ENCODE measurements around the gene ASTN2.

Gene ASTN2

DNA sequence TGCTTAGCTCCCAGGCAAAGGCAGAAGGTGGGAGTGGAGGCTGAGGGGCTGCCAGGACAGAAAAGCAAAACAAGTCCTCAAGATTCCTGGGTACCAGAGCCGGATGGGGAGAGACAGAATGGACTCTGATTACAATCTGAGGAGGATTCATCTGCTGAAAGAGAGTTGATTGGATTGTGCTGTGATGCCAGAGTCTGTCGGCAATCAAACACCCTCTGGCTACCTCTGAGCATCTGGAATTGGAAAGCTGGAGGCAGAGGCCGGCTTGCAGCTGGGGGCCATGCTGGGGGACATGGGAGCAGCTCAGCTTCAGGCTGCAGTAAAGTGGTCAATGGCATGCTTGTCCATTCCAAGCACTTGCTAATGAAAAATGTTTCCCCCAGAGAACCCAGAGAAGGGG lies 59.3 kb downstream of the ASTN2 start:
- DNase-seq: no peak

DNA sequence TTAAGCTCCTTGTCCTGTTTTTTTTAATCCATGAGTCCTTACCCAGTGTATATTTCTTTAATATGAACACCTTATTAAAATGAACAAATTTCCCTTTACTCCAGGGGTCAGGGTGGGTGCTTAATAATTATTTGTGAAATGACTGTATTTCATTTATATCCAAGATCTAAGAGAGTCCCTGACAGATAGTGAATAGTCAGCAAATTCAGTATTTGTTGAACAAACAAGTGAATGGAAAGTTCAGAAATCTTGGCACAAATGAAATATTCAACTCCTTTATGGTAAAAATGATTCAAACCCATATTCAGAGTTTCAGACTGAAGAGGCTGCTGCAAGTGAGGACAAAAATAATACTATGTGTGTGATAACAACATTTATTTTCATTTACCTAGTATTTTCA lies 59.9 kb downstream of the ASTN2 start:
- no peak for DNase-seq

- no peak for DNase-seq
These were observed 60.5 kb downstream of the ASTN2 start for GRCh38 chr9:117354244-117354847.

GRCh38 chr9:117344892-117345660 lies 69.8 kb downstream of the ASTN2 start:
- no peak for DNase-seq

- DNase-seq: no peak
These were observed 71.4 kb downstream of the ASTN2 start for GRCh38 chr9:117343427-117343826.

GRCh38 chr9:117341151-117341550 lies 73.7 kb downstream of the ASTN2 start:
- no peak for DNase-seq

GRCh38 chr9:117340422-117340821 lies 74.4 kb downstream of the ASTN2 start:
- no peak for DNase-seq

DNA sequence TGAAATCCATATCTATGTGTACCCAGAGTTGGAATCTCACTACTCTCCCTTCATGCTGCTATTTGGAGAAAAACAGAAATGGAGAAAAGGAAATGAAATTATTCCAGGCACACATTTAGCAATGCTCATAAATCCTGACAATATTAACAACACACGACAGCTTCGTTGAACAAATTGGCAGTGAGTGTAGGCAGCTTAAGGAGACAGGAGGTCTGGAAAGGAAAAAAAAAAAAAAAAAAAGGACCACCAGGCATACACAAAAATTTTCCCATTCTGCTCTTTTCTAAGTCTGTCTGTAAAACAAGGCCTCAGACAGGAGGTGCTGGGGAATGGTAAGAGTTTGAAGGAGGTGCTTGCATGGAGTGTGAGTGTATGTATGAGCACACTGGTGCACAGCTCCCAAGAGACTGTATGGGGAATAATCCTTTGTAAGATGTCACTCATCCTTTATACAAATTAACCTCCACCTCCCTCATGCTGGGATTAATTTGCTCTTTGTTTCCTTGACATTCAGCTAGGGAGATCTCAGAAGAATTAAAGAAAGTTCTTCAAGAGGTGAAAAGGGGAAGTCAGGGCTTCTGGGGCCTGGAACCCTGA lies 78.9 kb downstream of the ASTN2 start:
- DNase-seq: no peak

DNA sequence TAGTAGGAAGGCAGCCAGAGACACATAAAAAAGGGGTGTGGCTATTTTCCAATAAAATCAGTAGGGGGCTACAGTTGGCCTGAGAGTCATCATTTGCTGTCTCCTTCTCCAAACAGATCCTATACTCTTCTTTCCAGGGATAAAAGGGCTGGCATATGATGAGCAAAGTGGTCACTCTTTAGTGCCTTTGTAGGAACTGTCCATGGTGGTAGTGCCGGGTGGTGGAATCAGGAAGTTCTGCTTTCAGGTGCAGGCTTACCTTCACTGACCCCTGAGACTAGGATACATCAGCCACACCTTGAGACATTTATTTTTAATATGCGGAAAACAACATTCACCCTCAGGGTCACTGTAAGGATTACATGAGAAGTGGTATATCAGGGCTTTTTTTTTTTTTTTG lies 80.8 kb downstream of the ASTN2 start:
- no peak for DNase-seq

- no peak for DNase-seq
These were observed 89.0 kb downstream of the ASTN2 start for GRCh38 chr9:117325831-117326230.

DNA sequence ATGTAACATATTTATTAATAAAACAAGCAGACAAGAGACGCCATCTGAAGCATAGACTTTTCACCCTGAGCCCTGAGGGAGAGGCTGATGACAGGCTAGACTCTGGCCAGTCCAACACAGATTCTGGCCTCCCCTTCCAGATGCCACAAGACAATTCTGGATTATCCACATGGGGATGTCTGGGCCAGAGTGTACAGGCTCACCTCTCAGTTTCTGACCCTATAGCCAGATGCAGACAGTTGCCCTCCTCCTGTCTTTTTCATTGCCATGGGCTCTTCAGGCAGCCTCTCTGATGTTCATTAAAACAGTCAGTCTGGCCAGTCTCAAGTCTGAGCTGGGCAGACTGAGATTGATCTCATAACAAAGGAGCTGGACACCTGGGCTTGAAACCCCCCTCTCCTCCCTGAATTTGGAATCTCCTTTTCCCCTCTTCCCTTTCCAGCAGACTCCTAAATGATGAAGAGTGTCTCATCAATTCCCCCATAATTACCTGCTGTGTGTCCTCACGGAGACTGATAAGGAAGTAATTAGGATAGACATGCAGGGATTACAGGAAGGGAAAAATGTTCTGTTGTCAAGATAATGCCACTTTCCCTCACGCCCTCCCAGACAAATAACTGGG lies 89.6 kb downstream of the ASTN2 start:
- DNase-seq: no peak

DNA sequence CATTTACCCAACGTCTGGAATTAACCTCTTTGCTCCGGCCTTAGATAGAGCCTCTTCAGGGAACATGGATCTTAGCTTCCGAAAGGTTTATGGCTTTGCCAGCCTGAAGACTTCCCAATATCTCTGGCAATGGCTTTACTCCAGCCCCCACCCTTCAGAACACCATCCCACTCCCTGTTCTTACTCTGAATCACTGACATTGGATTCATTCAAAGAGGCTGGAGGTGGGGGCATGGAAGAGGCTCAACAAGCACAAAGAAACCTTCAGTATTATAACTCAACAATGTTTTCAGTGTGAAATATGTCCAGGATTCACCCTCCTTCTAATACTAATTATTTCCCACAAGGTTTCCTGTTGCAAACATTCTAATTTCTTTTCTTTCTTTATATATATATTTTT lies 91.5 kb downstream of the ASTN2 start:
- DNase-seq: no peak

DNA sequence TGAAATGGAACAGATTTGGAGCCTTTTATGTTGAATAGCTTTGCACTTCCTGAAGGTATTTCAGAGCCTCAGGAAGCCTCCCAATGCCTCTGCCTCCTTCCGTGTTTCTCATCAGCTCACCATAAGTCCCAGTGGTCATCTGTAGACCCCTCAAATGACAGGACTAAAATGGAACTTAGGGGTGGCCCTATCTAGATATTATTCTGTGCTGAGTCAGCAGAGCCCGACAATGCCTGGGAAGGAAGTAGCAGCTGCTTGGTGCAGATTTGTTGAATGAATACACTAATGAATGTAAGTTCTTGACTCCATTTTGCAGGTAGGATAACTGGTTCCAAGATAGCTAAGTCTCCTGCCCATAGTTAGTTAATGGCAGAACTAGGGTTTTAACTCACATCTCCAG lies 97.7 kb downstream of the ASTN2 start:
- no peak for DNase-seq

- no peak for DNase-seq
These were observed 99.6 kb downstream of the ASTN2 start for GRCh38 chr9:117315236-117315635.

- DNase-seq: no peak
These were observed 100.9 kb downstream of the ASTN2 start for GRCh38 chr9:117313989-117314388.

GRCh38 chr9:117307701-117308100 lies 107.2 kb downstream of the ASTN2 start:
- DNase-seq: no peak

- DNase-seq: no peak
These were observed 108.8 kb downstream of the ASTN2 start for GRCh38 chr9:117306032-117306431.

GRCh38 chr9:117305454-117305853 lies 109.4 kb downstream of the ASTN2 start:
- no peak for DNase-seq

DNA sequence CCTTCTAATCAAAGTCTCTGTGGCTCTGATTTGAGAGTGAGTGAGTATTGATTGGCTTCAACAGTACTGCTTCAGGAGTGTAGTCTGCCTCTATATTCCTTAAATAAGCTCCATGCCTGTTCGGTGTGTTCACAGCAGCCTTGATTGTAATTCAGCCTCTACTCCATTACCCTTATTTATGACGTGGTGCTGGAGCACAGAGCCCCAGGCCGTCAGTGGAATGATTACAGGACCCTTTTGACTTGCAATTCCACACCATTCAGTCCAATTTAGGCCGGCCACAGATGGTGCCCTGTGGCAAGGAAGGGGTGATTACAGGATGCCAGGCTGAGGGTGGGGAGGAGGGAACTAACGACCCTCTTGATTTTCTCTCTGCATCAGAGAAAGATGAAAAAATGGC lies 110.3 kb downstream of the ASTN2 start:
- no peak for DNase-seq

- no peak for DNase-seq
These were observed 111.1 kb downstream of the ASTN2 start for GRCh38 chr9:117303643-117304230.

DNA sequence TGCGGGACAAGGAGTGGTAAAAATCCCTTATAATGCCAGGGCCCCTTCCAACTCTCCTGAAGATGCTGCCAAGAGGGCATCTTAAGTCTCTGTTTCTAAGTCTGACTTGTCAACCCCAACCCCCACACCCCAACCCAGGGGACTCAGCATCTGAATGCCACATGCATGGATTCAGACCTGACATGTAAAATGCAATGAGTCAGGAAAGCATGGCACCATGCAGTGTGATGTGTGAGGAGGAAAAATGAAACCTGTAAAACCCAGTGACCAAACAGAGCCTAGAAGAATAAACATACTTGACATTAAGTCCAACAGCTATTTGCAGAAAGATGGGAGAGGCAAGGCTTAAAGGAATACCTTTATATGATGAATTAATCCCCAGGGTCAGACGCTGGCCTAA lies 112.4 kb downstream of the ASTN2 start:
- DNase-seq: no peak

- DNase-seq: no peak
These were observed 114.3 kb downstream of the ASTN2 start for GRCh38 chr9:117300371-117301110.

DNA sequence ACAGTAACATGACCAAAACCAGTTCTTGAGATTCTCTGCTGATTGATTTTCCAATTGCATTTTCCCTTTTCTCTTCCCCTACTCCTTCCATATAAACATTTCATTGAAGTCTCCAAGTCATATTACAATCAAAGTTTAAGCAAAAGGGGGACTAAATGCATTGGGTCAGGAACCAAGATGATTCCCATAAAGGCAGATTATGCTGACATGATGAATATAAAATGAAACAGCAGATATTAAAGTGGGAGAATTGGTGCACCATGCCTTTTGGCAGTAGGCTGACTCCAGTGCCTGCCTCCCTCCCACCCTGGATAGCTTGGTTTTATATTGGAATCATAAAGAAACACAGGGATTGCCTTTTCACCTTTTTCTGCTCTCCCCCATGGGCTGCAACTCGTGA lies 118.4 kb downstream of the ASTN2 start:
- DNase-seq: no peak

Measured in activated CD4-positive, CD25-positive, alpha-beta regulatory T cell (primary cell).